H9 (cell line): ENCODE data around the gene TNFSF4. TPM values are rescaled to one million over a fixed set of nuclear protein-coding genes. Genes with fewer than 3 reads are reported as not detected.

ENCODE experiments used
- DNase-seq: peaks from one replicate; pipeline ENCODE4 v3.0.0-alpha.2; 2017
- H2AFZ ChIP-seq: one replicate; pipeline ENCODE4 v1.6.1; 2013; ENCODE audit warnings: mild to moderate bottlenecking, low read length, control low read depth, moderate library complexity
- H2AK5ac ChIP-seq: 2 replicates; pipeline ENCODE4 v1.6.1; 2013; ENCODE audit warnings: low read length, control low read depth, mixed read lengths; ENCODE audit not compliant: insufficient read length
- H2BK120ac ChIP-seq: one replicate; pipeline ENCODE4 v1.6.1; 2013; ENCODE audit warnings: low read depth, mild to moderate bottlenecking, low read length, control low read depth, inconsistent platforms; ENCODE audit not compliant: poor library complexity, severe bottlenecking
- H2BK12ac ChIP-seq: 2 replicates; pipeline ENCODE4 v1.6.1; 2013; ENCODE audit warnings: low read length, control low read depth, mixed read lengths, low read depth; ENCODE audit not compliant: insufficient read length
- H2BK15ac ChIP-seq: 2 replicates; pipeline ENCODE4 v1.6.1; 2013; ENCODE audit warnings: low read depth, low read length, control low read depth
- H2BK20ac ChIP-seq: one replicate; pipeline ENCODE4 v1.6.1; 2013; ENCODE audit warnings: low read depth, mild to moderate bottlenecking, low read length, control low read depth, inconsistent platforms; ENCODE audit not compliant: poor library complexity, severe bottlenecking
- H2BK5ac ChIP-seq: 2 replicates; pipeline ENCODE4 v1.6.1; 2013; ENCODE audit warnings: low read length, control low read depth, mixed read lengths; ENCODE audit not compliant: insufficient read length
- H3K14ac ChIP-seq: 2 replicates; pipeline ENCODE4 v1.6.1; 2013; ENCODE audit warnings: low read length, control low read depth; ENCODE audit not compliant: insufficient read depth
- H3K18ac ChIP-seq: 2 replicates; pipeline ENCODE4 v1.6.1; 2013; ENCODE audit warnings: low read depth, mild to moderate bottlenecking, mixed read lengths, low read length, control low read depth; ENCODE audit not compliant: insufficient read length
- H3K23ac ChIP-seq: 2 replicates; pipeline ENCODE4 v1.6.1; 2013; ENCODE audit warnings: low read length, control low read depth, mixed read lengths, low read depth; ENCODE audit not compliant: insufficient read length
- H3K23me2 ChIP-seq: 2 replicates; pipeline ENCODE4 v1.6.1; 2013; ENCODE audit warnings: low read depth, mild to moderate bottlenecking, mixed read lengths, low read length, control low read depth; ENCODE audit not compliant: insufficient read length, poor library complexity, severe bottlenecking
- H3K27ac ChIP-seq: 2 replicates; pipeline ENCODE4 v1.5.1; 2013; ENCODE audit warnings: low read length, control low read depth, mixed read lengths, low read depth; ENCODE audit not compliant: insufficient read length
- H3K27me3 ChIP-seq: 2 replicates; pipeline ENCODE4 v1.6.1; 2013; ENCODE audit warnings: low read length, control low read depth, inconsistent platforms; ENCODE audit not compliant: insufficient read depth
- H3K4ac ChIP-seq: 2 replicates; pipeline ENCODE4 v1.6.1; 2013; ENCODE audit warnings: low read depth, mild to moderate bottlenecking, control low read depth, inconsistent platforms, low read length, moderate library complexity
- H3K4me1 ChIP-seq: 2 replicates; pipeline ENCODE4 v1.6.1; 2013; ENCODE audit warnings: low read length, control low read depth, inconsistent platforms; ENCODE audit not compliant: insufficient read depth
- H3K4me2 ChIP-seq: 2 replicates; pipeline ENCODE4 v1.6.1; 2013; ENCODE audit warnings: low read length, control low read depth, mixed read lengths; ENCODE audit not compliant: insufficient read length, insufficient read depth
- H3K56ac ChIP-seq: 2 replicates; pipeline ENCODE4 v1.6.1; 2013; ENCODE audit warnings: low read depth, mild to moderate bottlenecking, mixed read lengths, low read length, control low read depth; ENCODE audit not compliant: insufficient read length
- H3K79me1 ChIP-seq: 2 replicates; pipeline ENCODE4 v1.6.1; 2013; ENCODE audit warnings: low read depth, mild to moderate bottlenecking, moderate library complexity, low read length, control low read depth, inconsistent platforms; ENCODE audit not compliant: insufficient read depth, poor library complexity, severe bottlenecking
- H3K79me2 ChIP-seq: 2 replicates; pipeline ENCODE4 v1.6.1; 2013; ENCODE audit warnings: low read length, control low read depth, inconsistent platforms; ENCODE audit not compliant: insufficient read depth
- H3K9ac ChIP-seq: 2 replicates; pipeline ENCODE4 v1.6.1; 2013; ENCODE audit warnings: low read length, control low read depth, mixed read lengths; ENCODE audit not compliant: insufficient read length; ENCODE audit errors: extremely low read depth
- H3K9me3 ChIP-seq: one replicate; pipeline ENCODE4 v1.6.1; 2013; ENCODE audit warnings: low read depth, low read length, inconsistent platforms; ENCODE audit not compliant: control insufficient read depth
- H3T11ph ChIP-seq: one replicate; pipeline ENCODE4 v1.6.1; 2013; ENCODE audit warnings: mild to moderate bottlenecking, low read length, control low read depth, inconsistent platforms
- H4K20me1 ChIP-seq: one replicate; pipeline ENCODE4 v1.6.1; 2013; ENCODE audit not compliant: control insufficient read depth, insufficient read length, insufficient read depth
- H4K5ac ChIP-seq: 2 replicates; pipeline ENCODE4 v1.6.1; 2013; ENCODE audit warnings: low read depth, mild to moderate bottlenecking, mixed read lengths, low read length, control low read depth; ENCODE audit not compliant: insufficient read length
- H4K8ac ChIP-seq: replicated peaks from 2 replicates; pipeline ENCODE4 v1.6.1; 2013; ENCODE audit warnings: low read length, control low read depth, mixed read lengths, low read depth; ENCODE audit not compliant: insufficient read length
- H4K91ac ChIP-seq: 2 replicates; pipeline ENCODE4 v1.6.1; 2013; ENCODE audit warnings: low read depth, mild to moderate bottlenecking, moderate library complexity, mixed read lengths, low read length, control low read depth; ENCODE audit not compliant: insufficient read length
- H3K27ac Mint-ChIP-seq, 3 experiments: 2 replicates in 2 of 3; 3 replicates in 1 of 3; pipeline ENCODE4 v1.8.0; 2020 to 2021; ENCODE audit warnings: mixed read lengths in 3 of 3, mild to moderate bottlenecking in 1 of 3, moderate library complexity in 1 of 3
- H3K27me3 Mint-ChIP-seq: 2 replicates; pipeline ENCODE4 v1.8.0; 2021; ENCODE audit warnings: low read depth, mild to moderate bottlenecking, moderate library complexity, mixed read lengths
- H3K36me3 Mint-ChIP-seq, 3 experiments: 2 replicates in 2 of 3; 3 replicates in 1 of 3; pipeline ENCODE4 v1.8.0; 2020 to 2021; ENCODE audit warnings: low read depth in 3 of 3, mixed read lengths in 3 of 3; ENCODE audit not compliant: insufficient read depth in 1 of 3
- H3K4me1 Mint-ChIP-seq, 2 experiments: 2 replicates each; pipeline ENCODE4 v1.8.0; 2020; ENCODE audit warnings: mixed read lengths in 2 of 2
- H3K4me3 Mint-ChIP-seq, 2 experiments: 2 replicates in 1 of 2; 3 replicates in 1 of 2; pipeline ENCODE4 v1.8.0; 2020 to 2021; ENCODE audit warnings: mild to moderate bottlenecking in 2 of 2, mixed read lengths in 2 of 2, moderate library complexity in 1 of 2
- H3K9me3 Mint-ChIP-seq, 2 experiments: 2 replicates in 1 of 2; 3 replicates in 1 of 2; pipeline ENCODE4 v1.8.0; 2020; ENCODE audit warnings: mild to moderate bottlenecking in 2 of 2, mixed read lengths in 2 of 2, moderate library complexity in 1 of 2
- CTCF ChIP-seq: fragments of 200-600 bp; sonication (generic); conservative IDR thresholded peaks from 3 replicates; pipeline ENCODE4 v1.8.0; 2021; ENCODE audit warnings: antibody characterized with exemption, mild to moderate bottlenecking
- WGBS: extraction: QIAGEN DNeasy Blood & Tissue Kit; methylation state at CpG from one replicate; pipeline ENCODE4 v1.1.7; 2013; ENCODE audit warnings: missing lambda C conversion rate, low lambda C conversion rate, mixed read lengths; ENCODE audit not compliant: insufficient read length; ENCODE audit errors: extremely low coverage; 5-methylcytosine and 5-hydroxymethylcytosine counted together
- total RNA-seq: library from RNA; stranded (reverse); gene quantifications from 2 replicates; pipeline ENCODE4 v1.2.1, GENCODE V29; 2021

The TNFSF4 gene
- total RNA-seq, 1 experiment from 2014 or later: 0.28 TPM

DNA sequence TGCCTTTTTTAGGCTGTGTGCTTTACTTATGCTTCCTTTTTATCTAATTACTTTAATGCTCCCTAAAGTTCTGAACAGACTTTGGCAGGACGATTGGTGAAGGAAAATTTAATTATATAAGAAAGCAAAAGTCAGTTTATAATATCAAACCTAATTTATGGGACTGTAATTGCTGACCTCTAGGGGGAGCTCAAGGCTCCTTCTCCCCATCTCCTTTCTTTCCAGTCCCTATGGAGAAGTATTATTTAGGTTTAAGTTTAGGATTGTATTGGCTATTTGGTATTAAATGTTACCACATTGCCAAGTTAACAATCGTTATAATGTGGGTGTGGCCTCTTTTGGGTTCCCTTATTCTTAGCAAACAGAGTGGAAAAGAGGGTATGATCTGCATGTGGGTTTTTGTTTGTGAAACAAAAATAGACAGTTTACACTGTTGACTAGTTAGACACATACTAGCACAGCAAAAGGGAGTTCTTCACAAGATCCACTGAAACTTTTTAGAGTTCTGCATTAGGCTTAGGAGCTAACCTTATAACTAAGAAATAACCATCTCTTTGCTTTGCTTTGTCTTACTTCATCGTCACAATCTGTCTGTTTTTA is 48.2 kb upstream of the TNFSF4 start:
- H4K8ac ChIP-seq: no peak overlapping the region
- no peak overlapping the region for H3K27ac ChIP-seq
- H2BK20ac ChIP-seq: no peak overlapping the region
- H3K27ac Mint-ChIP-seq: no peak overlapping the region
- no peaks in the 10 kb centered on the region for H3K27me3 Mint-ChIP-seq
- WGBS: no CpG with 5 or more reads among the region's 3 CpGs
- no peak overlapping the region for H3K14ac ChIP-seq
- H3K4me1 Mint-ChIP-seq: no peaks in the 10 kb centered on the region
- H3K23ac ChIP-seq: no peak overlapping the region
- peaks cover 4 to 6% of the 10 kb centered on the region in 2 experiments; a peak in 3 of 5 replicates for H3K9me3 Mint-ChIP-seq
- no peak overlapping the region for H2BK120ac ChIP-seq
- no peaks in the 10 kb centered on the region for H3K4me1 ChIP-seq
- H3K27me3 ChIP-seq: no peaks in the 10 kb centered on the region
- no peaks in the 10 kb centered on the region for H3K79me1 ChIP-seq
- no peak overlapping the region for H4K91ac ChIP-seq
- no peaks in the 10 kb centered on the region for H4K20me1 ChIP-seq
- H3K4me3 Mint-ChIP-seq: no peak overlapping the region
- no peaks in the 10 kb centered on the region for H3K36me3 Mint-ChIP-seq
- H3K18ac ChIP-seq: no peak overlapping the region
- H2BK12ac ChIP-seq: no peak overlapping the region
- no peak overlapping the region for H2BK15ac ChIP-seq
- H2AFZ ChIP-seq: no peak overlapping the region
- no peaks in the 10 kb centered on the region for H3K23me2 ChIP-seq
- H3K79me2 ChIP-seq: no peaks in the 10 kb centered on the region
- DNase-seq: no peak
- H3K56ac ChIP-seq: no peak overlapping the region
- TF ChIP-seq CTCF: peak; percentile 91
- no peak overlapping the region for H3K4ac ChIP-seq
- H3K9me3 ChIP-seq: no peaks in the 10 kb centered on the region
- H3K4me2 ChIP-seq: no peak overlapping the region
- H2BK5ac ChIP-seq: no peak overlapping the region
- no peak overlapping the region for H2AK5ac ChIP-seq
- no peak overlapping the region for H3K9ac ChIP-seq
- H3T11ph ChIP-seq: no peak overlapping the region
- H4K5ac ChIP-seq: no peak overlapping the region
